ENCODE data around the gene LYAR.

- TF ChIP-seq CTCF (IDR thresholded peaks at IDR 0.05) (no peak), POLR2A (IDR thresholded peaks at IDR 0.05) (no peak)
Observed at GRCh38 chr4:4248885-4249203, 41.1 kb downstream of the LYAR start.
